NCI-H345 (cell line): ENCODE measurements around the gene AWAT1.
"Not testable (repeated sequence)": the region's sequence is repeated elsewhere in the genome, so short reads cannot be mapped to it uniquely, and the experiment has no call there.

Source experiments
- DNase-seq: peaks from one replicate; lab custom pipeline; 2025; lab: John Stamatoyannopoulos, UW

The AWAT1 gene

GRCh38 chrX:70262952-70263567 lies 28.6 kb downstream of the AWAT1 start:
- DNase-seq: peak; percentile 62

- DNase-seq: no peak
Observed at GRCh38 chrX:70264784-70265183, 30.3 kb downstream of the AWAT1 start.

GRCh38 chrX:70268034-70268433 lies 33.6 kb downstream of the AWAT1 start, which contains the start of gene ARR3:
Gene ARR3, plus strand, starts transcription at chrX:70268334. Its CDS starts 1,052 bp downstream, at chrX:70269386.
- no peak for DNase-seq

- not testable (repeated sequence) for DNase-seq
Observed at GRCh38 chrX:70274029-70274428, 39.6 kb downstream of the AWAT1 start.

GRCh38 chrX:70279081-70279480 lies 44.6 kb downstream of the AWAT1 start:
- no peak for DNase-seq

- DNase-seq: no peak
Observed at GRCh38 chrX:70280573-70280972, 46.1 kb downstream of the AWAT1 start.

GRCh38 chrX:70281951-70282350 lies 47.5 kb downstream of the AWAT1 start, which contains the start of gene RAB41:
Gene RAB41, plus strand, starts transcription at chrX:70282172. Its CDS starts 46 bp downstream, at chrX:70282218.
- DNase-seq: no peak

GRCh38 chrX:70289168-70289792 lies 54.8 kb downstream of the AWAT1 start:
- no peak for DNase-seq
